BE2C (cell line): ENCODE data around the gene HSPA9.

Source experiments
- DNase-seq: peaks from one replicate; pipeline ENCODE4 v3.0.0-alpha.2; 2020
- H3K27me3 ChIP-seq: fragments of 250-450 bp; sonication (Bioruptor Pico); 2 replicates; pipeline ENCODE4 v1.5.1; 2020; ENCODE audit warnings: mild to moderate bottlenecking
- H3K36me3 ChIP-seq: fragments of 250-450 bp; sonication (Bioruptor Pico); 2 replicates; pipeline ENCODE4 v1.5.1; 2020; ENCODE audit warnings: mild to moderate bottlenecking
- H3K4me1 ChIP-seq: fragments of 250-450 bp; sonication (Bioruptor Pico); 2 replicates; pipeline ENCODE4 v1.5.1; 2020
- H3K4me3 ChIP-seq: 2 replicates; pipeline ENCODE4 v1.5.1; 2011; ENCODE audit warnings: low read depth, low read length
- H3K9me3 ChIP-seq: fragments of 250-450 bp; sonication (Bioruptor Pico); 2 replicates; pipeline ENCODE4 v1.5.1; 2020
- TF ChIP-seq, protein P1 (sequence below): IDR thresholded peaks from 2 replicates; pipeline ENCODE4 v1.5.1; 2012; ENCODE audit warnings: mild to moderate bottlenecking, low read depth, low read length

Gene HSPA9

DNA sequence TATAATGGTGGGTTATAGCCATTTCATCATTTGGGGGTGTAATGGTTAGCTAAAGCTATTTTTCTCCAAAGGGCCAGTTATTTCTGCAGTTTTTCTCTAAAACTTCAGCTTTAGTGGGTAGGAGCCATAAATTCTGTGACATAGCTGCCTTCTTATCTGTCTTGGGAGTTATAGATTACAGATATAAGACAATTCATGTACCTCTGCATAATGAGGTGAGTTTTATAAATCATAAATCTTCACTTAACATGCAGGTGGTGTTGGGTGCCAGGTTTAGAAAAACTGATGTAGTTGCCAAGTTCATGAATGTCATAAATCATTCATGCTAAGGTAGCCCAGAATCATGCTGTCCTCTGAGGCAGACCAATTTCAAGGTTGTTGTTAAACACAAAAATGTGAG is 10.0 kb upstream of the HSPA9 start:
- TF ChIP-seq, protein P1, sequence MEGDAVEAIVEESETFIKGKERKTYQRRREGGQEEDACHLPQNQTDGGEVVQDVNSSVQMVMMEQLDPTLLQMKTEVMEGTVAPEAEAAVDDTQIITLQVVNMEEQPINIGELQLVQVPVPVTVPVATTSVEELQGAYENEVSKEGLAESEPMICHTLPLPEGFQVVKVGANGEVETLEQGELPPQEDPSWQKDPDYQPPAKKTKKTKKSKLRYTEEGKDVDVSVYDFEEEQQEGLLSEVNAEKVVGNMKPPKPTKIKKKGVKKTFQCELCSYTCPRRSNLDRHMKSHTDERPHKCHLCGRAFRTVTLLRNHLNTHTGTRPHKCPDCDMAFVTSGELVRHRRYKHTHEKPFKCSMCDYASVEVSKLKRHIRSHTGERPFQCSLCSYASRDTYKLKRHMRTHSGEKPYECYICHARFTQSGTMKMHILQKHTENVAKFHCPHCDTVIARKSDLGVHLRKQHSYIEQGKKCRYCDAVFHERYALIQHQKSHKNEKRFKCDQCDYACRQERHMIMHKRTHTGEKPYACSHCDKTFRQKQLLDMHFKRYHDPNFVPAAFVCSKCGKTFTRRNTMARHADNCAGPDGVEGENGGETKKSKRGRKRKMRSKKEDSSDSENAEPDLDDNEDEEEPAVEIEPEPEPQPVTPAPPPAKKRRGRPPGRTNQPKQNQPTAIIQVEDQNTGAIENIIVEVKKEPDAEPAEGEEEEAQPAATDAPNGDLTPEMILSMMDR = no peak
- no peaks in the 10 kb centered on the region for H3K36me3 ChIP-seq
- DNase-seq = no peak

DNA sequence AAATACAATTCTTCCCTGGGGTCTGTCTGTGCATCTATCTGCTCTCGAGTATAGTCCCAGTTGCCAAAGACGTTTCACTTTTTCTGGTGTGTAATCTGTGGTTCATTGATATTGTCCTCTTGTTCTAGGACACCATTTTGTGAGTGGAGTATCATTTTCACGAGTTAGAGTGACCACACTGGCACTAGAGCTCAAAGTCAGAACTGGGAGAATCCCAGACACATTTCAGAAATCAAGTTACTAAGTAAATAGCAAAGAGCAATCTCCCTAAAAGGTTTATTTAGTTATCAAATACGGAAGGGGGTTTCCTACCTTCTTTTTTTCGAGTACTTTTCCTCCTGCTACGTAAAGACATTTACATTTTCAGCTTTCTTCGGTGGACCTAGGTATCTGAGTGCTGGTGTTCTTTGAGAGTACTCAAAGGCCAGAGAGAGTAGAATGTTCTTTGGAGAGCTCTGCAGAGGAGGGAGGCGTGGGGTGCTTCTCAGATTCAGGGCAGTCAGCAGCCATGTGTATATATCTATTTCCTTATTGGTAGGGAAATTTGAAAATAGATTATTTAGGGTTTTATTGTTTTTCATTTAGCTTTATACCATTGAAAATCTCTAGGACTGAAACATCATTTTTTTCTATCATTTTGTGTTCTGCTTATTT is 8.9 kb upstream of the HSPA9 start:
- no peaks in the 10 kb centered on the region for H3K36me3 ChIP-seq
- no peaks in the 10 kb centered on the region for H3K9me3 ChIP-seq
- TF ChIP-seq, protein P1 = no peak
- H3K4me1 ChIP-seq = no peaks in the 10 kb centered on the region; the same call in none of the 2 replicates
- H3K4me3 ChIP-seq = no peak overlapping the region
- DNase-seq = no peak
- H3K27me3 ChIP-seq = no peaks in the 10 kb centered on the region

More for the DNA sequence above, 10.0 kb upstream of the HSPA9 start:
- no peak overlapping the region for H3K4me3 ChIP-seq
- H3K4me1 ChIP-seq = no peaks in the 10 kb centered on the region; the same call in 1 of the 2 replicates
- no peaks in the 10 kb centered on the region for H3K9me3 ChIP-seq
- no peaks in the 10 kb centered on the region for H3K27me3 ChIP-seq

DNA sequence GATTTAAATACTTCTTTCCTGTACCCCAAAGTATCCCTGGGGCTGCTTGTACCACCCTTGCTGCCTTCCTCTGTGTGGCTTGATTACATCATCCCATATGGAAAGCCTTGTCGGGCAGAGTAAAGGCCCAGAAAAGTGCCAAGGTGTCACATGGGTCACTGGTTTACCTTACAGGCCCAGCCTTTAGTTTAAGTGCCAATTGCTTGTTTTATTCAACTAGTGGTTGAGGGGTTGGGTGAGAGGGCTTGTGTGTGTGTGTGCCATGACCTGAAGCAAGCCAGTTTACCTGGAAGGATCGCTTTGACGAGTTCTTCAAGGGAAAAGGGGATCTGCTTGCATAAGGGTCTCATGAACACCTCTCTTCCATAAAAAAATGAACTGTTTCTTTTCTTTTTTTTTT is 7.8 kb upstream of the HSPA9 start:
- TF ChIP-seq, protein P1 = no peak
- H3K4me3 ChIP-seq = no peak overlapping the region
- DNase-seq = no peak
- H3K4me1 ChIP-seq = no peaks in the 10 kb centered on the region; the same call in none of the 2 replicates
- no peaks in the 10 kb centered on the region for H3K9me3 ChIP-seq
- H3K27me3 ChIP-seq = no peaks in the 10 kb centered on the region
- no peaks in the 10 kb centered on the region for H3K36me3 ChIP-seq

DNA sequence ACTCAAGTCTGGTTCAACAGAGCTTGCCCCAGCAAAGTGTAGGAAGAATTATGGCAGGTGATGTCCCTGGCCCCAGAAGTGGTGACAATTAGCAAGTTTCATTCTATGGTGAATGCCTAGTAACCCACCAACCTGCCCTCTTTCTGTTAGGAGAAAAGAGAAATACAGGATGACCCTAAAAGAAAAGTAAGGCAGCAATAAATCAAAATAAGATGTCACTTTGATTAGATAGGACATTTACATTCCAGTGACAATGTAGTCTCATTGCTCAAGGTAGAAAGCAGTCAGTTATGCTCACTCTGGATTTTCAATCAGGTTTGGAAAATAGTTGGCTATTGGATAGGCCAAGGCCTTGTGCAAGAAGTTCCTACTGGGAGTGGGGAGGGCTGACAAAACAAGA is 5.6 kb upstream of the HSPA9 start:
- Histone ChIP-seq H3K36me3 (no peaks in the 10 kb centered on the region), H3K4me3 (no peak overlapping the region), H3K4me1 (no peaks in the 10 kb centered on the region; the same call in none of the 2 replicates), H3K27me3 (no peaks in the 10 kb centered on the region), H3K9me3 (no peaks in the 10 kb centered on the region)
- no peak for DNase-seq
- TF ChIP-seq, protein P1 = no peak

DNA sequence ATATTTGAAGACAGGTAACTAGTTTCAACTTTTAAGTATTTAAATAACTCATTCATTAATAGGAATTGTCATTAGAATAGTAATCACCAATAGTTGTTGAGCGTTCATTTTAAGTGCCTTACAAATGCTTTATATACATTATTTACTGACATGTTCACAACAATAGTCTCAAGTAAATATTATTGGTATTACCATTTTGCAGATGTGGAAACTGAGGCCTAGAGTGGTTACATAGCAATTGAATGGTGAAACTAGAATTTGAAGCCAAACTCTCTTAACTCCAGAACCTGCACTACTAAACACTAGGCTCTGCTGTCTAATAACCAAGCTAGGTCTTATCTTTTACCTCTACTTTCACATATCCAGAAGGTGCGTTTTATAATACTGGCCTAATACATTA is 4.8 kb upstream of the HSPA9 start:
- TF ChIP-seq, protein P1 = no peak
- no peaks in the 10 kb centered on the region; the same call in none of the 2 replicates for H3K4me1 ChIP-seq
- peaks cover under 1% of the 10 kb centered on the region for H3K36me3 ChIP-seq
- H3K27me3 ChIP-seq = no peaks in the 10 kb centered on the region
- H3K9me3 ChIP-seq = no peaks in the 10 kb centered on the region
- no peak overlapping the region for H3K4me3 ChIP-seq
- DNase-seq = no peak

DNA sequence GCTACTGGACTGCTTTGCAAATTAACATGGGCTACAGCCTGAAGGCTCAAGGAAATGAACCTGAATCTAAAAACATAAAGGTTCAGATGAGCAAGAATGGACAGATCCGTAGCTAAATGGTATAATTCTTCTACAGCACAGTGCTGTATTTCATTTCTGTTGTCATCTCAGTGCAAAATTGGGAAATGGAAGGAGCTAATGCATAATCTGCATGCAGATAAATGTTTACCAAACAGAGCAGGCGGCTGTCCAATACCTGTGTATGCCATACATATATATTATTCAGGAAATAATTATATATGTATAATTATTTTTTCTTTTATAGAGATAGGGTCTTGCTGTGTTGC is 4.3 kb upstream of the HSPA9 start:
- no peaks in the 10 kb centered on the region for H3K9me3 ChIP-seq

More for the DNA sequence above, 4.3 kb upstream of the HSPA9 start:
- TF ChIP-seq, protein P1 = no peak
- H3K36me3 ChIP-seq = peaks cover 6% of the 10 kb centered on the region
- H3K4me3 ChIP-seq = no peak overlapping the region
- no peaks in the 10 kb centered on the region for H3K27me3 ChIP-seq
- no peak for DNase-seq
- no peaks in the 10 kb centered on the region; the same call in none of the 2 replicates for H3K4me1 ChIP-seq
